Ovary (tissue), 9 donors: Measurements from ENCODE around the gene XPO6. TPM values are rescaled to one million over a fixed set of nuclear protein-coding genes. Genes with fewer than 3 reads are reported as not detected.

Source experiments
- DNase-seq, 5 donors: peaks; one replicate each; pipeline ENCODE4 v3.0.0-alpha.2; 2019 to 2020
- H3K27ac ChIP-seq, 2 donors: fragments of 200-600 bp; one replicate each; pipeline versions ENCODE4 v1.5.1 to v1.8.0; 2019 to 2022
- H3K27me3 ChIP-seq: fragments of 200-600 bp; one replicate; pipeline ENCODE4 v1.8.0; 2022
- H3K36me3 ChIP-seq: fragments of 200-600 bp; sonication (generic); one replicate; pipeline ENCODE4 v1.5.1; 2019
- H3K4me1 ChIP-seq: one replicate; pipeline ENCODE4 v1.8.1; 2013; ENCODE audit warnings: mild to moderate bottlenecking, moderate library complexity; ENCODE audit not compliant: insufficient read depth
- H3K4me3 ChIP-seq: fragments of 200-600 bp; sonication (generic); one replicate; pipeline ENCODE4 v1.5.1; 2017
- H3K9me3 ChIP-seq, 2 donors: fragments of 200-600 bp in 1 of 2; sonication (generic) in 1 of 2; one replicate each; pipeline versions ENCODE4 v1.5.1 to v1.8.1; 2013 to 2019; ENCODE audit warnings: mild to moderate bottlenecking in 1 of 2, moderate library complexity in 1 of 2
- CTCF ChIP-seq, 3 donors: fragments of 450-650 bp in 2 of 3; fragments of 200-600 bp in 1 of 3; IDR thresholded peaks; one replicate each; pipeline versions ENCODE4 v1.5.1 to v1.8.0; 2016 to 2022; ENCODE audit warnings: antibody characterized with exemption in 3 of 3, mild to moderate bottlenecking in 1 of 3
- EP300 ChIP-seq: sonication (generic); formaldehyde crosslinking; IDR thresholded peaks from one replicate; pipeline ENCODE4 v1.6.1; 2017; ENCODE audit warnings: antibody characterized with exemption
- POLR2A ChIP-seq: fragments of 450-650 bp; IDR thresholded peaks from one replicate; pipeline ENCODE4 v1.6.1; 2017; ENCODE audit warnings: antibody characterized with exemption, mild to moderate bottlenecking, moderate library complexity
- WGBS, 3 donors: extraction: QIAGEN DNeasy Blood & Tissue Kit in 1 of 3; methylation state at CpG; one replicate each; pipeline versions ENCODE4 v1.1.5 to v1.1.7; 2013 to 2017; 5-methylcytosine and 5-hydroxymethylcytosine counted together
- intact Hi-C, 4 donors: fragments of 100-400 bp; cut with DNase I; formaldehyde crosslinking; loops; one replicate each; pipeline versions ENCODE4 v1.11.0 to v1.15.1; 2022 to 2023
- polyA plus RNA-seq, 2 donors: library from polyadenylated mRNA; stranded (reverse); fragments of 200-250 nt in 1 of 2; fragments of 350-450 nt in 1 of 2; fragmentation: Illumina TruSeq in 1 of 2; extraction: RNeasy Lipid Tissue Mini Kit (QIAGEN cat#74804) in 1 of 2; gene quantifications; one replicate each; pipeline ENCODE4 v1.2.3, GENCODE V29; 2013 to 2014
- total RNA-seq, 7 donors: library from RNA; depleted of rRNA in 2 of 7; stranded (reverse); fragments of >200 nt in 2 of 7; fragmentation: NEBNext Ultra II Directional in 3 of 7; extraction: Animal tissue kit (Norgen Biotek cat#: 25700) in 3 of 7; gene quantifications; one replicate each; pipeline versions ENCODE4 v1.1.0 to v1.2.4, GENCODE V29; 2016 to 2023
- donor health status: DM: no; HTN: no; CAD: no; lungs with moderate emphysema.
- donor health status: DM: no; HTN: no; CAD: no.
- donor health status: Bipolar disorder and iron deficiency.
- donor health status: DM: yes; HTN: yes; CAD: no.
- donor health status: DM: no; HTN: no; CAD: no.
- donor health status: DM: yes; HTN: yes; CAD: no.

The XPO6 gene
- total and polyA plus RNA-seq, 9 donors: 30.3 to 98.2 (median 65.0) TPM

DNA sequence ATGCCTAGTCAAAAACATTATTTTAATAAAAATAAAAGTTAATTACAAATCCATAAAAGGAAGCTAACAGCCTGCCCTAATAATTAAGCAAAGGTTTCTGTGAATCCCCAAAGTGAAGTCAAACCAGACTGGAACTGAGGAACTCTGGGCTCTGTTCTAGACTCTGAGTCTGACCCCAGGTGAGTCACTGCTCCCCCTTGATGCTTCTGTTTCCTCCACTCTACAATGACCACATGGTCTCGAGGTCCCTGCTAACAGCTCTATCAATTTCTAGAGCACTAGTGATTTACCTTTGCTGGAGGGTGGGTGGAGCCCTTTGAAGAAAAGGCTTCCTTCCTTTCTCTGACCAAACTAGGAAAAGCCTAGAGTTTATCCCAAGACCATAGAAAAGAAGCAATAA lies 32.4 kb downstream of the XPO6 start:
- H3K27ac ChIP-seq: no peak overlapping the region
- intact Hi-C loops: no loop called here
- TF ChIP-seq EP300 (no peak), CTCF (IDR thresholded peaks at IDR 0.05) (no peak), POLR2A (no peak)
- WGBS, 3 donors: 89 to 98% (median 90%) methylated on average over 1 of the region's 1 CpG
- H3K9me3 ChIP-seq: no peaks in the 10 kb centered on the region
- H3K36me3 ChIP-seq: no peaks in the 10 kb centered on the region
- DNase-seq: no peak
- peaks cover 17% of the 10 kb centered on the region for H3K4me1 ChIP-seq
- no peaks in the 10 kb centered on the region for H3K27me3 ChIP-seq
- no peak overlapping the region for H3K4me3 ChIP-seq

GRCh38 chr16:28175715-28176114 lies 36.0 kb downstream of the XPO6 start:
- TF ChIP-seq EP300 (no peak), CTCF (IDR thresholded peaks at IDR 0.05) (no peak), POLR2A (no peak)
- Histone ChIP-seq H3K36me3 (no peaks in the 10 kb centered on the region), H3K4me3 (no peak overlapping the region), H3K27ac (no peak overlapping the region), H3K4me1 (no peaks in the 10 kb centered on the region), H3K27me3 (no peaks in the 10 kb centered on the region), H3K9me3 (no peaks in the 10 kb centered on the region)
- intact Hi-C loops: no loop called here
- WGBS, 3 donors: 91 to 95% (median 93%) methylated on average over 5 of the region's 5 CpGs
- no peak for DNase-seq

GRCh38 chr16:28172336-28172735 lies 39.4 kb downstream of the XPO6 start:
- Histone ChIP-seq H3K27me3 (no peaks in the 10 kb centered on the region), H3K4me3 (no peak overlapping the region), H3K4me1 (no peaks in the 10 kb centered on the region), H3K36me3 (no peaks in the 10 kb centered on the region), H3K27ac (no peak overlapping the region), H3K9me3 (no peaks in the 10 kb centered on the region)
- TF ChIP-seq POLR2A (no peak), EP300 (no peak), CTCF (IDR thresholded peaks at IDR 0.05) (no peak)
- DNase-seq: no peak
- 84 to 85% (median 84%) methylated on average over 9 of the region's 9 CpGs for WGBS, 3 donors
- intact Hi-C loops: no loop called here

DNA sequence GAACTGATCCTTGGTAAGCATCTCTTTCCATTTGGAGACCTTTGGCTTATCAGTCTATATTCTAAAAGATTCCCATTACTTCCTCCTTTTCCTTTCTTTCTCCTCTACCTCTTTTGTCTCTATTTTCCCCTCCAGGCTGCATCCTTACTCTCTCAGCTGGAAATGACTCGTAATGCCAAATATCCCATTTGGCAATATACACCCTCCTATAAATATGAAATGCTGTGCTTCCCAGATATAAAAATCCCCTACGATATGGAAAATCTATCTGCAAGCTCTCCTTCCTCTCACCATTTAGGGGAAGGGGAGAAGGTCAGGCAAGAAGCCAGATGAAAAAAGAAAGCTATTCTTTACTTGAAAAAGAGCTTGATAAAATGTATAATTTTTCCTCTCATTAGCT lies 39.9 kb downstream of the XPO6 start:
- Histone ChIP-seq H3K9me3 (no peaks in the 10 kb centered on the region), H3K36me3 (no peaks in the 10 kb centered on the region), H3K4me1 (no peaks in the 10 kb centered on the region), H3K4me3 (no peak overlapping the region), H3K27ac (no peak overlapping the region), H3K27me3 (no peaks in the 10 kb centered on the region)
- TF ChIP-seq EP300 (no peak), POLR2A (no peak), CTCF (IDR thresholded peaks at IDR 0.05) (no peak)
- 71 to 94% (median 83%) methylated on average over 2 of the region's 2 CpGs for WGBS, 3 donors
- DNase-seq: no peak
- intact Hi-C loops: no loop called here
